HG02623 (cell line): ENCODE measurements around the gene RADX.

Experiments
- ATAC-seq: cut with Tn5 transposase; IDR thresholded peaks from one replicate; pipeline ENCODE4 v1.9.1; 2021; ENCODE audit warnings: moderate library complexity; ENCODE audit not compliant: unreplicated experiment

The RADX gene

GRCh38 chrX:106684207-106684606, 72.4 kb downstream of the RADX start:
- ATAC-seq: no peak

GRCh38 chrX:106692425-106693065, 80.8 kb downstream of the RADX start:
- ATAC-seq: no peak

- no peak for ATAC-seq
Observed at GRCh38 chrX:106696502-106696901, 84.7 kb downstream of the RADX start.

GRCh38 chrX:106698693-106699092, 86.9 kb downstream of the RADX start:
- no peak for ATAC-seq

GRCh38 chrX:106702636-106703035, 90.9 kb downstream of the RADX start:
- no peak for ATAC-seq

GRCh38 chrX:106706466-106706865, 94.7 kb downstream of the RADX start:
- ATAC-seq: no peak

GRCh38 chrX:106707771-106708454, 96.1 kb downstream of the RADX start:
- ATAC-seq: no peak

- ATAC-seq: no peak
Observed at GRCh38 chrX:106710771-106711170, 99.0 kb downstream of the RADX start.

- ATAC-seq: no peak
Observed at GRCh38 chrX:106711375-106711774, 99.6 kb downstream of the RADX start.

GRCh38 chrX:106716004-106716403, 104.2 kb downstream of the RADX start:
- no peak for ATAC-seq

GRCh38 chrX:106716463-106716862, 104.7 kb downstream of the RADX start:
- ATAC-seq: no peak

GRCh38 chrX:106718709-106719108, 106.9 kb downstream of the RADX start:
- ATAC-seq: no peak

- no peak for ATAC-seq
Observed at GRCh38 chrX:106725931-106726330, 114.2 kb downstream of the RADX start.

- ATAC-seq: no peak
Observed at GRCh38 chrX:106726485-106727437, 115.0 kb downstream of the RADX start, which contains the start of gene RNF128. Gene RNF128, plus strand, starts transcription at chrX:106726701. Its CDS starts 213 bp downstream, at chrX:106726914.

GRCh38 chrX:106728337-106728736, 116.6 kb downstream of the RADX start:
- ATAC-seq: no peak
